GM13977 (cell line): ENCODE data around the gene DDX24.

Experiments used
- DNase-seq: peaks from one replicate; pipeline ENCODE4 v3.0.0; 2012; ENCODE audit warnings: low spot score
- CTCF ChIP-seq: IDR thresholded peaks from 2 replicates; pipeline ENCODE4 v1.5.1; 2012; ENCODE audit warnings: mild to moderate bottlenecking, control low read depth; ENCODE audit not compliant: insufficient read depth; ENCODE audit errors: extremely low read depth, missing control alignments
- in situ Hi-C: fragments of 300-500 bp; cut with MboI; formaldehyde crosslinking; loops from one replicate; pipeline ENCODE4 v1.12.0; 2022; ENCODE audit warnings: low sequenced_read_pairs, low pct_unique_long_range_greater_than_20kb, mixed read lengths, inconsistent platforms; ENCODE audit not compliant: unreplicated experiment

The DDX24 gene

DNA sequence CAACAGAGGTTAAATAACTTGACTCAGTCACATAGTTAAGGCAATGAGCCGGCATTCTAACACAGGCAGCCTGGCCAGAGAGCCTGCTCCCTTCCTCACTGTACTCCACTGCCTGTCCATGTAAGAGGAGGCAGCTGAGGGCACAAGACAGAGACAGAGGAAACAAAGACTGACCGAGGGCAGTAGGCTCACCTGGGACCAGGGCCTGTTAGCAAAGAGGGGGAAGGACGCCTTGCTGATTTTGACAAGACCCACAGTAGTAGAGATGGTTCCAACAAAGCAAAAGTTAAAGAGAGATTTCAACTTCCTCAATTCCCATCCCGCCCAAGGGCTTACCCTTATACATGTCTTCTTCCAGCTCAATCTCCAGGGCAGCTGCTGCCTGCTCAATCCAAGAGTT lies 28.3 kb downstream of the DDX24 start:
- TF ChIP-seq CTCF, result no peak
- DNase-seq, result no peak
- in situ Hi-C loops, result no loop called here

- in situ Hi-C loops, result no loop called here
- no peak for DNase-seq
- no peak for TF ChIP-seq CTCF
These were observed 28.8 kb downstream of the DDX24 start for GRCh38 chr14:94052199-94052598.

- in situ Hi-C loops, result no loop called here
- DNase-seq, result no peak
- no peak for TF ChIP-seq CTCF
These were observed 29.2 kb downstream of the DDX24 start for GRCh38 chr14:94051779-94052178.

DNA sequence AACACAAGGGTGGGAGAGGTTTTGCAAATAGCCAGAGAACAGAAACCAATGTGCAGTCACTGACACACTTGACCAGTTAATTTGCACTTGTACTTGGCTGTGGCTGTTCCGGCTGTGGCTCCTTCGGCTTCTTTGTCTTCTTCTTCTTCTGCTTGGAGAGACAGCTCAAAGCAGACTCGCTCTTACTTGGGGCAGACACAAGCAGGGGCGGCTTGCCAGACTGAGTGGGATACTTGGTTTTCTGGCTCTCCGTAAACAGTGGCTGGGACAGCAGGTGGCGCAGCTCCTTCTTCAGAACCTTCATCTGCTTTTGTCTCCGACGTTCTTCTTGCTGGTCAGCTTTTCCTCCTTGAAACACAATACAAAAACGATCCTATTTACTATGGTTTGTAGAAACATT lies 29.9 kb downstream of the DDX24 start:
- TF ChIP-seq CTCF, result no peak
- in situ Hi-C loops, result no loop called here
- no peak for DNase-seq

DNA sequence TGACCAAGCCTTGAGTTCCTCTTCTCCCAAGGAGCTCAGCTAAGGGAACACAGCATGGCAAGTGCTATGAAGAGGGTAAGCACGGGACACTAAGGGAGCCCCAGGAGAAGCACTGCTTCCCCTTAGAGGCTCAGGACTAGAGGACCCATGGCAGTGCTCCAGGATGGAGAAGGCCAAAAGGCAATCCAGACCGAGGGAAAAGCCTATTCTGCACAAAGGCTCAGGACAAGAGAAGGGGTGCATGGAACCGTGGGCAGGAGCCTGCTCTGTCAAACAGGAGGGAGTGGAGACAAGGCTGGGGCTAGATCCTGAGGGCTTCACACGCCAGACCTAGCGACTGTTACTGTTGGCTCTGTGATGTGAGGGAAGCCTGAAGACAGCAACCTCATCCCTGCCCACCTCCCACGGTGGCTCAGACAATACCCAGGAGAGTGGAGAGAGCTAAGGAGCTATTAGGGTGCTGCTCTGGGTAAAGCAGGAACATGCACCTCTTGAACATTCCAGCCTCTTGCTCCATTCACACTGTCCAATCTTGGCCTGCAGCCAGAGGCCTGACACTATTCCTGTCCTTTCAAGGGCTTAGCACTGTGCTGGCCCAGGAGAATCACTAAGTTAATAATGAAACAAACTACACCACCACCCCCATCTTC lies 30.6 kb downstream of the DDX24 start:
- no peak for TF ChIP-seq CTCF
- in situ Hi-C loops, result no loop called here
- DNase-seq, result no peak

- no peak for TF ChIP-seq CTCF
- in situ Hi-C loops, result loop anchor here (25.0 kb wide), 1 partner anchor 88 kb away; the partner anchor contains the start of gene IFI27L2
These were observed 31.4 kb downstream of the DDX24 start for GRCh38 chr14:94049625-94050023.

More at GRCh38 chr14:94049625-94050023, 31.4 kb downstream of the DDX24 start:
- DNase-seq, result no peak
